HL-60 (cell line): ENCODE measurements around the gene POC1A.

ENCODE experiments used
- CTCF ChIP-seq: IDR thresholded peaks from one replicate; pipeline ENCODE4 v1.5.1; 2011; ENCODE audit warnings: low read length, control low read depth, inconsistent platforms; ENCODE audit not compliant: insufficient read depth
- POLR2AphosphoS5 ChIP-seq: IDR thresholded peaks from 2 replicates; pipeline ENCODE4 v1.6.1; 2012; ENCODE audit warnings: low read depth

GRCh38 chr3:52073490-52073889 is 80.7 kb downstream of the POC1A start:
- TF ChIP-seq CTCF (no peak), POLR2AphosphoS5 (no peak)
